CD4-positive, alpha-beta T cell (primary cell): ENCODE data around the gene CRKL. TPM values are rescaled to one million over a fixed set of nuclear protein-coding genes. Genes with fewer than 3 reads are reported as not detected.

Experiments used
- ATAC-seq: fragments of 200-7000 bp; cut with Tn5 transposase; one replicate; pipeline ENCODE4 v1.10.0; 2022; ENCODE audit warnings: mild to moderate bottlenecking; ENCODE audit not compliant: poor library complexity
- CTCF ChIA-PET: fragments of 350-600 bp; sonication (Branson Sonifier 250); formaldehyde crosslinking; loops from one replicate; lab custom pipeline; 2021; ENCODE audit warnings: antibody characterized with exemption, inconsistent platforms; lab: Charles Lee
- POLR2A ChIA-PET: fragments of 350-600 bp; sonication (Branson Sonifier 250); formaldehyde crosslinking; loops from one replicate; lab custom pipeline; 2021; ENCODE audit warnings: antibody characterized with exemption, inconsistent platforms; lab: Charles Lee
- DNase-seq, 14 experiments: peaks; one replicate each; pipeline ENCODE4 v3.0.0-alpha.2; 2013 to 2020; ENCODE audit warnings: mixed read lengths in 2 of 14
- H3K27ac ChIP-seq, 2 donors: one replicate each; pipeline versions ENCODE4 v1.5.1 to v1.7.0; 2013; ENCODE audit warnings: low read length in 2 of 2, low read depth in 1 of 2, mild to moderate bottlenecking in 1 of 2
- H3K27me3 ChIP-seq, 2 experiments: 1 replicate in 1 of 2; 2 replicates in 1 of 2; pipeline versions ENCODE4 v1.6.1 to v1.7.0; 2013; ENCODE audit warnings: low read length in 2 of 2, control low read depth in 1 of 2, mild to moderate bottlenecking in 1 of 2, moderate library complexity in 1 of 2; ENCODE audit not compliant: insufficient read depth in 2 of 2, control insufficient read depth in 1 of 2
- H3K36me3 ChIP-seq: one replicate; pipeline ENCODE4 v1.6.1; 2013; ENCODE audit warnings: low read length, control low read depth; ENCODE audit not compliant: insufficient read depth
- H3K4me1 ChIP-seq: one replicate; pipeline ENCODE4 v1.6.1; 2013; ENCODE audit warnings: low read length, control low read depth; ENCODE audit not compliant: insufficient read depth
- H3K4me3 ChIP-seq: one replicate; pipeline ENCODE4 v1.5.1; 2013; ENCODE audit warnings: mild to moderate bottlenecking, low read length, moderate library complexity
- H3K9me3 ChIP-seq, 2 experiments: 1 replicate in 1 of 2; 2 replicates in 1 of 2; pipeline versions ENCODE4 v1.6.1 to v1.7.0; 2013; ENCODE audit warnings: low read length in 2 of 2, mild to moderate bottlenecking in 2 of 2, control low read depth in 1 of 2, moderate library complexity in 1 of 2; ENCODE audit not compliant: control insufficient read depth in 1 of 2, insufficient read depth in 1 of 2
- H3K27ac Mint-ChIP-seq: one replicate; pipeline ENCODE4 v1.8.0; 2020; ENCODE audit warnings: mixed read lengths
- H3K27me3 Mint-ChIP-seq: one replicate; pipeline ENCODE4 v1.8.0; 2021; ENCODE audit warnings: mixed read lengths
- H3K36me3 Mint-ChIP-seq: one replicate; pipeline ENCODE4 v1.8.0; 2021; ENCODE audit warnings: low read depth, mixed read lengths
- H3K4me1 Mint-ChIP-seq: one replicate; pipeline ENCODE4 v1.8.0; 2021; ENCODE audit warnings: low read depth, mixed read lengths
- H3K4me3 Mint-ChIP-seq: one replicate; pipeline ENCODE4 v1.8.0; 2020; ENCODE audit warnings: mild to moderate bottlenecking, mixed read lengths
- H3K9me3 Mint-ChIP-seq: one replicate; pipeline ENCODE4 v1.8.0; 2020; ENCODE audit warnings: mixed read lengths
- CTCF ChIP-seq: fragments of 200-600 bp; IDR thresholded peaks from one replicate; pipeline ENCODE4 v1.8.0; 2022; ENCODE audit warnings: antibody characterized with exemption, mild to moderate bottlenecking
- intact Hi-C, 2 experiments: fragments of 100-400 bp; cut with DNase I in 1 of 2; cut with micrococcal nuclease in 1 of 2; formaldehyde crosslinking; loops; one replicate each; pipeline versions ENCODE4 v1.15.1 to v1.9.0; 2023 to 2025; cut with DNase I, micrococcal nuclease
- total RNA-seq, 174 experiments: library from RNA in 2 of 174; stranded (reverse) in 2 of 174; gene quantifications; one replicate each; pipeline ENCODE4 v1.2.3 and lab custom pipeline; 2021 to 2026

Gene CRKL
- total RNA-seq, 2 experiments from 2014 or later = 41.9 to 43.5 TPM

GRCh38 chr22:20948989-20949388 lies 31.8 kb downstream of the CRKL start:
- Mint-ChIP-seq H3K4me3 (no peak overlapping the region), H3K4me1 (peaks cover 44% of the 10 kb centered on the region), H3K9me3 (no peaks in the 10 kb centered on the region), H3K27ac (no peak overlapping the region), H3K27me3 (no peaks in the 10 kb centered on the region), H3K36me3 (peaks cover 81% of the 10 kb centered on the region)
- H3K4me1 ChIP-seq = peaks cover 37% of the 10 kb centered on the region
- intact Hi-C loops = no loop called here
- ATAC-seq (no peak), DNase-seq (no peak)
- CTCF ChIA-PET = no interaction called here
- peaks cover 53% of the 10 kb centered on the region for H3K36me3 ChIP-seq
- no peak overlapping the region for H3K4me3 ChIP-seq
- H3K27ac ChIP-seq = no peak overlapping the region
- no peaks in the 10 kb centered on the region for H3K27me3 ChIP-seq
- POLR2A ChIA-PET = no interaction called here
- no peak for TF ChIP-seq CTCF
- no peaks in the 10 kb centered on the region for H3K9me3 ChIP-seq

GRCh38 chr22:20949698-20950183 lies 32.5 kb downstream of the CRKL start:
- Histone ChIP-seq H3K4me1 (peaks cover 34% of the 10 kb centered on the region), H3K27ac (no peak overlapping the region), H3K4me3 (no peak overlapping the region), H3K27me3 (no peaks in the 10 kb centered on the region), H3K9me3 (no peaks in the 10 kb centered on the region), H3K36me3 (peaks cover 56% of the 10 kb centered on the region)
- DNase-seq (no peak), ATAC-seq (no peak)
- Mint-ChIP-seq H3K4me1 (peaks cover 42% of the 10 kb centered on the region), H3K9me3 (no peaks in the 10 kb centered on the region), H3K36me3 (peaks cover 84% of the 10 kb centered on the region), H3K4me3 (no peak overlapping the region), H3K27ac (peak overlapping the region; percentile 49), H3K27me3 (no peaks in the 10 kb centered on the region)
- ChIA-PET CTCF (no interaction called here), POLR2A (interaction anchor here (0.6 kb wide), 1 partner anchor 486 kb away, joined by 3 read pairs; no protein-coding TSS in a partner anchor)
- no peak for TF ChIP-seq CTCF
- intact Hi-C loops = no loop called here

- Histone ChIP-seq H3K4me1 (peaks cover 24% of the 10 kb centered on the region), H3K4me3 (no peak overlapping the region), H3K9me3 (no peaks in the 10 kb centered on the region), H3K36me3 (peaks cover 47% of the 10 kb centered on the region), H3K27me3 (peaks cover 0 to 2% of the 10 kb centered on the region in 2 experiments), H3K27ac (no peak overlapping the region)
- H3K9me3 Mint-ChIP-seq = no peaks in the 10 kb centered on the region
- H3K4me1 Mint-ChIP-seq = peaks cover 31% of the 10 kb centered on the region
- ChIA-PET POLR2A (no interaction called here), CTCF (interaction anchor here (0.6 kb wide), 1 partner anchor 141 kb away, joined by 3 read pairs; no protein-coding TSS in a partner anchor)
- H3K4me3 Mint-ChIP-seq = no peak overlapping the region
- no peak for ATAC-seq
- DNase-seq = no peak
- H3K27ac Mint-ChIP-seq = no peak overlapping the region
- H3K27me3 Mint-ChIP-seq = peaks cover 3% of the 10 kb centered on the region
- peaks cover 68% of the 10 kb centered on the region for H3K36me3 Mint-ChIP-seq
- intact Hi-C loops = no loop called here
- no peak for TF ChIP-seq CTCF
These were observed 34.1 kb downstream of the CRKL start for GRCh38 chr22:20951151-20951931.
